ENCODE measurements around the gene NKX2-3.

NKX2-3 gene

DNA sequence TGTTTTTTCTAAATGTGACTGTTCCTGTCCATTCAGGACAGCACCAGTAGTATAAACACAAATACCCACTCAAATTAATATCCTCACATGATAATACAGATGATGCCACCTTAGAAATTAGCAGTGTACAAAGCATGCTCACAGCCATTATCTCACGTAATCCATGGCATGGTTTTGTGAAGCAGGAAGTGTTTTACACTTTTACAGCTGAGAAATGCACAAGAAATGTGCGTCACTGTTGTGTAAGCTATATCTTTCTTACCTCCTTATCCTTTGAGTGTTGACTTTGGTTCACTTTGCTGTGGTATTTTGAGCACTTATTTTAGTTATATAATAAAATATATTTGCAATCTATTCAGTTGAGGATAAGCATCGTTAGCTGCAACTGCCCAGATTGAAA is 31.6 kb downstream of the NKX2-3 start:
- Histone ChIP-seq H3K4me3 (ENCODE audit: low read depth, low read length) (no peak overlapping the region), H3K18ac (ENCODE audit: low read length) (no peak overlapping the region), H3K4me1 (ENCODE audit: control insufficient read depth in 1 of 2, insufficient read depth in 2 of 2, low read length in 2 of 2) (no peaks in the 10 kb centered on the region), H3K4ac (ENCODE audit: low read depth, low read length) (no peak overlapping the region), H3K36me3 (ENCODE audit: control insufficient read depth in 1 of 2, insufficient read depth in 2 of 2, low read length in 2 of 2) (no peaks in the 10 kb centered on the region), H4K12ac (ENCODE audit: low read depth, low read length) (no peak overlapping the region), H2BK12ac (ENCODE audit: low read length) (no peak overlapping the region), H3K79me2 (ENCODE audit: control insufficient read depth, insufficient read depth, low read length, poor library complexity) (no peaks in the 10 kb centered on the region), H3K9me3 (ENCODE audit: insufficient read depth, low read depth, low read length) (no peaks in the 10 kb centered on the region), H4K91ac (ENCODE audit: low read depth, low read length) (no peak overlapping the region), H3K23ac (ENCODE audit: low read length) (no peak overlapping the region), H3K27ac (ENCODE audit: low read depth, low read length) (no peak overlapping the region), H3K4me2 (ENCODE audit: low read length) (no peak overlapping the region), H3K27me3 (ENCODE audit: insufficient read depth, low read length) (no peaks in the 10 kb centered on the region), H2BK5ac (ENCODE audit: low read depth, low read length, poor library complexity) (no peak overlapping the region), H2AFZ (ENCODE audit: insufficient read depth, low read length, poor library complexity) (no peak overlapping the region), H3K14ac (ENCODE audit: low read length) (no peak overlapping the region), H3K79me1 (ENCODE audit: low read length) (no peaks in the 10 kb centered on the region), H3K9ac (ENCODE audit: low read length) (no peak overlapping the region), H2BK120ac (ENCODE audit: insufficient read depth, low read length, poor library complexity) (no peak overlapping the region), H4K8ac (ENCODE audit: low read depth, low read length) (no peak overlapping the region), H2AK5ac (ENCODE audit: low read length) (no peak overlapping the region)
- no CpG with 5 or more reads among the region's 3 CpGs for WGBS (ENCODE audit: extremely low coverage, insufficient coverage, insufficient read length)
- no peak for DNase-seq

DNA sequence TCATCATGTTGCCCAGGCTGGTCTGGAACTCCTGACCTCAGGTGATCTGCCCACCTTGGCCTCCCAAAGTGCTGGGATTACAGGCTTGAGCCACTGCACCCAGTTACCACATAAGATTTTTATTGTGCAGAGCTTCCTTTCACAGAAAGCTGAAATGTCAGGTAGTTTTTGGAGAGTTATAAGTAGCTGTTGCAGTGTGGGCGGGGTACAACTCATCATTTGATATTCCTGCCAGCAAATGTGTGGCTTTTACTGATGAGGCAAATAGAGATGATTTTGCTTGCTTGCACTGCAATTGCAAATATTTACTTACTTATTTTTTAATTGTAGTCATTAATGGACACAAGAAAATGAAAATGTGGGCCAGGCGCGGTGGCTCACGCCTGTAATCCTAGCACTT is 32.4 kb downstream of the NKX2-3 start:
- no peaks in the 10 kb centered on the region for H3K79me2 ChIP-seq (ENCODE audit: control insufficient read depth, insufficient read depth, low read length, poor library complexity)
- no peak overlapping the region for H3K9ac ChIP-seq (ENCODE audit: low read length)
- H2BK120ac ChIP-seq (ENCODE audit: insufficient read depth, low read length, poor library complexity), result no peak overlapping the region
- H3K27me3 ChIP-seq (ENCODE audit: insufficient read depth, low read length), result no peaks in the 10 kb centered on the region
- no peak overlapping the region for H3K4ac ChIP-seq (ENCODE audit: low read depth, low read length)
- no peak overlapping the region for H3K18ac ChIP-seq (ENCODE audit: low read length)
- no peak overlapping the region for H2AFZ ChIP-seq (ENCODE audit: insufficient read depth, low read length, poor library complexity)
- WGBS (ENCODE audit: extremely low coverage, insufficient coverage, insufficient read length), result no CpG with 5 or more reads among the region's 4 CpGs
- no peaks in the 10 kb centered on the region for H3K36me3 ChIP-seq (ENCODE audit: control insufficient read depth in 1 of 2, insufficient read depth in 2 of 2, low read length in 2 of 2)
- no peak overlapping the region for H3K4me2 ChIP-seq (ENCODE audit: low read length)
- no peaks in the 10 kb centered on the region for H3K4me1 ChIP-seq (ENCODE audit: control insufficient read depth in 1 of 2, insufficient read depth in 2 of 2, low read length in 2 of 2)
- H3K14ac ChIP-seq (ENCODE audit: low read length), result no peak overlapping the region
- DNase-seq, result no peak
- H2BK12ac ChIP-seq (ENCODE audit: low read length), result no peak overlapping the region
- H4K91ac ChIP-seq (ENCODE audit: low read depth, low read length), result no peak overlapping the region
- no peak overlapping the region for H2BK5ac ChIP-seq (ENCODE audit: low read depth, low read length, poor library complexity)
- H3K9me3 ChIP-seq (ENCODE audit: insufficient read depth, low read depth, low read length), result no peaks in the 10 kb centered on the region
- H3K79me1 ChIP-seq (ENCODE audit: low read length), result no peaks in the 10 kb centered on the region
- H3K27ac ChIP-seq (ENCODE audit: low read depth, low read length), result no peak overlapping the region
- H2AK5ac ChIP-seq (ENCODE audit: low read length), result no peak overlapping the region
- H4K8ac ChIP-seq (ENCODE audit: low read depth, low read length), result no peak overlapping the region
- H3K4me3 ChIP-seq (ENCODE audit: low read depth, low read length), result no peak overlapping the region
- no peak overlapping the region for H3K23ac ChIP-seq (ENCODE audit: low read length)
- no peak overlapping the region for H4K12ac ChIP-seq (ENCODE audit: low read depth, low read length)

DNA sequence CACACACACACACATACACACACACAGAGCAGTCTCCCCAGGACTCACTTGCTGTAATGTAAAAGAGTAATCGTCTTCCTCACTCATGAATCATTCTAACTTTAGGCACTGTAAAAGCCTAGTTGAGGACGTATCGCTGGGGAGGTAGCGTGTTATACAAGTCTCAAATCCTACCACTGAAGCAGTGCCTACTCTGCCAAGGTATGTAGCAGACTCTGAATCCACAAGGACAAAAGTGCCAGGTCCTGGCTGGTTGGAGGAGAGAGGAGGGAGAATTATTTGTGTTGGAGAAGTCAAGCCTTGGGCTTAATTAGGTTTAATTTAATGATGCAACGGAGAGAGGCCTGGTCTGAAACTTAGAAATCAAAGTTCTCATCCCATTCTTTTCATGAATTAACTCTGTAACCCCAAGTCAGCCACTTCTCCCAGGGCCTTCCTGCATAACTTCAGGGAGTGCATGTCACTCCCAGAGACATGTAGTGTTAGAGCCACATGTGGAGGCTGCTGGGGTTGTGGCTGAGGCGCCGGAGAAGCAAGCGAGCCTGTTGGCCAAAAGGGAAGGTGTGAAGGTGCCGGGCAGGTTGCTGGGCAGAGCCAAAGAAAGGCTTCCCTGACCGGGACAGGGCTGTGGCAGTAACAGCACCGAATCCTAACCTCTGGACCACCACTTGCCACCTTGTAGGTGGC is 36.7 kb downstream of the NKX2-3 start:
- Histone ChIP-seq H3K9me3 (ENCODE audit: insufficient read depth, low read depth, low read length) (no peaks in the 10 kb centered on the region), H2AFZ (ENCODE audit: insufficient read depth, low read length, poor library complexity) (no peak overlapping the region), H3K27ac (ENCODE audit: low read depth, low read length) (no peak overlapping the region), H3K23ac (ENCODE audit: low read length) (no peak overlapping the region), H3K27me3 (ENCODE audit: insufficient read depth, low read length) (no peaks in the 10 kb centered on the region), H4K8ac (ENCODE audit: low read depth, low read length) (no peak overlapping the region), H3K9ac (ENCODE audit: low read length) (no peak overlapping the region), H4K91ac (ENCODE audit: low read depth, low read length) (no peak overlapping the region), H3K4me1 (ENCODE audit: control insufficient read depth in 1 of 2, insufficient read depth in 2 of 2, low read length in 2 of 2) (no peaks in the 10 kb centered on the region), H3K79me1 (ENCODE audit: low read length) (no peaks in the 10 kb centered on the region), H3K36me3 (ENCODE audit: control insufficient read depth in 1 of 2, insufficient read depth in 2 of 2, low read length in 2 of 2) (no peaks in the 10 kb centered on the region), H2BK5ac (ENCODE audit: low read depth, low read length, poor library complexity) (no peak overlapping the region), H3K14ac (ENCODE audit: low read length) (no peak overlapping the region), H3K4ac (ENCODE audit: low read depth, low read length) (no peak overlapping the region), H3K18ac (ENCODE audit: low read length) (no peak overlapping the region), H2AK5ac (ENCODE audit: low read length) (no peak overlapping the region), H4K12ac (ENCODE audit: low read depth, low read length) (no peak overlapping the region), H2BK120ac (ENCODE audit: insufficient read depth, low read length, poor library complexity) (no peak overlapping the region), H2BK12ac (ENCODE audit: low read length) (no peak overlapping the region), H3K4me2 (ENCODE audit: low read length) (no peak overlapping the region), H3K79me2 (ENCODE audit: control insufficient read depth, insufficient read depth, low read length, poor library complexity) (no peaks in the 10 kb centered on the region), H3K4me3 (ENCODE audit: low read depth, low read length) (no peak overlapping the region)
- no peak for DNase-seq
- no CpG with 5 or more reads among the region's 11 CpGs for WGBS (ENCODE audit: extremely low coverage, insufficient coverage, insufficient read length)

DNA sequence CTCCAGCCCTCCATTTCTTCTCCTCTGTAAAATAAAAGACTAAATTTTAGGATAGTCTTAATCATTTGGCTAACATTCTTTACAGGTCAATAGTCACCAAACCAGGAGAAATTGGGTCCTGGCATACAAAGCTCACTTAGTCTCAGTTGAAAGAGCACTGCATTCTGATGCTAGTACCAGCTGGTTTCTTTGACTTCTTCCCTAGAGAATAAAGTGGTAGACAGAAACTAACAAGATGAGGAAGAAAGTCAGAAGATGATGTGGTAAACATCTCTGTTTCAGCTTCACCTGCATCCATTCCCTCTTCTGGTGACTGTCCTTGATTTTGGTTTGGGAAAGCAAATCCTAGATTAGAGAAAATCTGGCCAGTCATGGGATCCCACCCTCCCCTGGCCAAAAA is 37.2 kb downstream of the NKX2-3 start:
- no peak overlapping the region for H2BK12ac ChIP-seq (ENCODE audit: low read length)

More for the DNA sequence above, 37.2 kb downstream of the NKX2-3 start:
- Histone ChIP-seq H3K27ac (ENCODE audit: low read depth, low read length) (no peak overlapping the region), H4K12ac (ENCODE audit: low read depth, low read length) (no peak overlapping the region), H2BK5ac (ENCODE audit: low read depth, low read length, poor library complexity) (no peak overlapping the region), H2AFZ (ENCODE audit: insufficient read depth, low read length, poor library complexity) (no peak overlapping the region), H3K23ac (ENCODE audit: low read length) (no peak overlapping the region), H4K8ac (ENCODE audit: low read depth, low read length) (no peak overlapping the region), H3K79me1 (ENCODE audit: low read length) (no peaks in the 10 kb centered on the region), H3K27me3 (ENCODE audit: insufficient read depth, low read length) (no peaks in the 10 kb centered on the region), H4K91ac (ENCODE audit: low read depth, low read length) (no peak overlapping the region), H3K18ac (ENCODE audit: low read length) (no peak overlapping the region), H3K4me3 (ENCODE audit: low read depth, low read length) (no peak overlapping the region), H3K4ac (ENCODE audit: low read depth, low read length) (no peak overlapping the region), H3K4me2 (ENCODE audit: low read length) (no peak overlapping the region), H3K9me3 (ENCODE audit: insufficient read depth, low read depth, low read length) (no peaks in the 10 kb centered on the region), H3K14ac (ENCODE audit: low read length) (no peak overlapping the region), H2BK120ac (ENCODE audit: insufficient read depth, low read length, poor library complexity) (no peak overlapping the region), H3K36me3 (ENCODE audit: control insufficient read depth in 1 of 2, insufficient read depth in 2 of 2, low read length in 2 of 2) (no peaks in the 10 kb centered on the region), H2AK5ac (ENCODE audit: low read length) (no peak overlapping the region), H3K9ac (ENCODE audit: low read length) (no peak overlapping the region), H3K79me2 (ENCODE audit: control insufficient read depth, insufficient read depth, low read length, poor library complexity) (no peaks in the 10 kb centered on the region), H3K4me1 (ENCODE audit: control insufficient read depth in 1 of 2, insufficient read depth in 2 of 2, low read length in 2 of 2) (no peaks in the 10 kb centered on the region)
- DNase-seq, result no peak

All from trophoblast cell (in vitro differentiated cells and primary cell).